GM18858 (cell line): Measurements from ENCODE around the gene CCDC74B.
"Not testable (repeated sequence)": the region's sequence is repeated elsewhere in the genome, so short reads cannot be mapped to it uniquely, and the experiment has no call there.

Experiments
- ATAC-seq: cut with Tn5 transposase; IDR thresholded peaks from one replicate; pipeline ENCODE4 v1.9.1; 2021; ENCODE audit not compliant: unreplicated experiment

Gene CCDC74B

GRCh38 chr2:130169163-130169562 lies 24.3 kb upstream of the CCDC74B start:
- not testable (repeated sequence) for ATAC-seq

GRCh38 chr2:130166611-130167010 lies 21.7 kb upstream of the CCDC74B start:
- not testable (repeated sequence) for ATAC-seq

- no peak for ATAC-seq
Observed at GRCh38 chr2:130165293-130166016, 20.5 kb upstream of the CCDC74B start.

- no peak for ATAC-seq
Observed at GRCh38 chr2:130162968-130163367, 18.1 kb upstream of the CCDC74B start.

- ATAC-seq = not testable (repeated sequence)
Observed at GRCh38 chr2:130162486-130162885, 17.6 kb upstream of the CCDC74B start.

- not testable (repeated sequence) for ATAC-seq
Observed at GRCh38 chr2:130160838-130161705, 16.2 kb upstream of the CCDC74B start.

- ATAC-seq = no peak
Observed at GRCh38 chr2:130160131-130160530, 15.2 kb upstream of the CCDC74B start.

- ATAC-seq = not testable (repeated sequence)
Observed at GRCh38 chr2:130159376-130159775, 14.5 kb upstream of the CCDC74B start.

- no peak for ATAC-seq
Observed at GRCh38 chr2:130158631-130159030, 13.7 kb upstream of the CCDC74B start.

GRCh38 chr2:130157825-130158514 lies 13.1 kb upstream of the CCDC74B start:
- peak; percentile 78 for ATAC-seq

- ATAC-seq = peak; percentile 36
Observed at GRCh38 chr2:130157354-130157753, 12.4 kb upstream of the CCDC74B start.

GRCh38 chr2:130156624-130157004 lies 11.7 kb upstream of the CCDC74B start:
- ATAC-seq = no peak

- ATAC-seq = not testable (repeated sequence)
Observed at GRCh38 chr2:130155956-130156623, 11.2 kb upstream of the CCDC74B start.

- no peak for ATAC-seq
Observed at GRCh38 chr2:130154773-130155765, 10.2 kb upstream of the CCDC74B start.

- ATAC-seq = not testable (repeated sequence)
Observed at GRCh38 chr2:130154423-130154770, 9.5 kb upstream of the CCDC74B start.

GRCh38 chr2:130153721-130154422 lies 9.0 kb upstream of the CCDC74B start:
- not testable (repeated sequence) for ATAC-seq

- no peak for ATAC-seq
Observed at GRCh38 chr2:130152816-130153595, 8.1 kb upstream of the CCDC74B start.

GRCh38 chr2:130152136-130152815 lies 7.4 kb upstream of the CCDC74B start:
- ATAC-seq = not testable (repeated sequence)
